ENCODE data around the gene KYNU. TPM values are rescaled to one million over a fixed set of nuclear protein-coding genes. Genes with fewer than 3 reads are reported as not detected.

Gene KYNU
- total and polyA plus RNA-seq, 10 of the 15 experiments (the other 5 are each of a cell fraction or from before 2014, with no cell fraction given): 31.3 to 101 (median 38.3) TPM

- no peaks in the 10 kb centered on the region for H3K9me3 ChIP-seq (replicated peaks; ENCODE audit: control insufficient read depth, insufficient read depth, low read length)
- no peak overlapping the region for H3K4me2 ChIP-seq (ENCODE audit: control insufficient read depth, insufficient read depth)
- WGBS (ENCODE audit: insufficient coverage, insufficient replicate concordance, low lambda C conversion rate, missing lambda C conversion rate): 100% methylated on average over 1 of the region's 1 CpG
- DNase-seq (ENCODE audit: low read depth, low spot score): no peak
- no peak for ATAC-seq
- no peak overlapping the region for H3K9ac ChIP-seq (ENCODE audit: control insufficient read depth, insufficient read depth, low read length)
- ChIA-PET POLR2A (no interaction called here), SMC1A (ENCODE audit: uncharacterized antibody, unreplicated experiment) (interaction anchor here (1.4 kb wide), 1 partner anchor 17 kb away, joined by 6 read pairs; no protein-coding TSS in a partner anchor), RAD21 (ENCODE audit: unreplicated experiment) (no interaction called here), CTCF (interaction anchor here (1.0 to 1.4 kb wide), 3 partner anchors 10 to 33 kb away, joined by 4 read pairs; no protein-coding TSS in a partner anchor)
- H3K27me3 ChIP-seq (replicated peaks in 1 of 2; ENCODE audit: control insufficient read depth in 2 of 2, insufficient read depth in 2 of 2, low read length in 1 of 2): no peaks in the 10 kb centered on the region
- no peak overlapping the region for H3K27ac ChIP-seq (ENCODE audit: control insufficient read depth, insufficient read depth)
- no peaks in the 10 kb centered on the region; a peak in 1 of 4 replicates for H3K36me3 ChIP-seq (ENCODE audit: control insufficient read depth in 2 of 2, insufficient read depth in 2 of 2, low read length in 1 of 2)
- H2AFZ ChIP-seq (ENCODE audit: control insufficient read depth, low read depth, low read length): no peak overlapping the region
- TF ChIP-seq SIN3A (IDR thresholded peaks at IDR 0.05; ENCODE audit: low read depth, low read length) (no peak), YBX1 (IDR thresholded peaks at IDR 0.05) (no peak), E4F1 (IDR thresholded peaks at IDR 0.05; ENCODE audit: borderline replicate concordance, partially characterized antibody) (no peak), MAX (IDR thresholded peaks at IDR 0.05; ENCODE audit: low read depth, low read length) (no peak), WRNIP1 (IDR thresholded peaks at IDR 0.05; ENCODE audit: borderline replicate concordance, low read depth, low read length) (no peak), FOXM1 (IDR thresholded peaks at IDR 0.05; ENCODE audit: low read depth, low read length) (no peak), IKZF2 (IDR thresholded peaks at IDR 0.05) (no peak), MXI1 (IDR thresholded peaks at IDR 0.05; ENCODE audit: low read depth, low read length) (no peak), RAD51 (IDR thresholded peaks at IDR 0.05) (no peak), IRF4 (IDR thresholded peaks at IDR 0.05; ENCODE audit: low read depth, low read length) (no peak)
- TF ChIP-seq, protein P1, sequence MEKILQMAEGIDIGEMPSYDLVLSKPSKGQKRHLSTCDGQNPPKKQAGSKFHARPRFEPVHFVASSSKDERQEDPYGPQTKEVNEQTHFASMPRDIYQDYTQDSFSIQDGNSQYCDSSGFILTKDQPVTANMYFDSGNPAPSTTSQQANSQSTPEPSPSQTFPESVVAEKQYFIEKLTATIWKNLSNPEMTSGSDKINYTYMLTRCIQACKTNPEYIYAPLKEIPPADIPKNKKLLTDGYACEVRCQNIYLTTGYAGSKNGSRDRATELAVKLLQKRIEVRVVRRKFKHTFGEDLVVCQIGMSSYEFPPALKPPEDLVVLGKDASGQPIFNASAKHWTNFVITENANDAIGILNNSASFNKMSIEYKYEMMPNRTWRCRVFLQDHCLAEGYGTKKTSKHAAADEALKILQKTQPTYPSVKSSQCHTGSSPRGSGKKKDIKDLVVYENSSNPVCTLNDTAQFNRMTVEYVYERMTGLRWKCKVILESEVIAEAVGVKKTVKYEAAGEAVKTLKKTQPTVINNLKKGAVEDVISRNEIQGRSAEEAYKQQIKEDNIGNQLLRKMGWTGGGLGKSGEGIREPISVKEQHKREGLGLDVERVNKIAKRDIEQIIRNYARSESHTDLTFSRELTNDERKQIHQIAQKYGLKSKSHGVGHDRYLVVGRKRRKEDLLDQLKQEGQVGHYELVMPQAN (conservative IDR thresholded peaks at IDR 0.05): no peak
- TF ChIP-seq, protein P2, sequence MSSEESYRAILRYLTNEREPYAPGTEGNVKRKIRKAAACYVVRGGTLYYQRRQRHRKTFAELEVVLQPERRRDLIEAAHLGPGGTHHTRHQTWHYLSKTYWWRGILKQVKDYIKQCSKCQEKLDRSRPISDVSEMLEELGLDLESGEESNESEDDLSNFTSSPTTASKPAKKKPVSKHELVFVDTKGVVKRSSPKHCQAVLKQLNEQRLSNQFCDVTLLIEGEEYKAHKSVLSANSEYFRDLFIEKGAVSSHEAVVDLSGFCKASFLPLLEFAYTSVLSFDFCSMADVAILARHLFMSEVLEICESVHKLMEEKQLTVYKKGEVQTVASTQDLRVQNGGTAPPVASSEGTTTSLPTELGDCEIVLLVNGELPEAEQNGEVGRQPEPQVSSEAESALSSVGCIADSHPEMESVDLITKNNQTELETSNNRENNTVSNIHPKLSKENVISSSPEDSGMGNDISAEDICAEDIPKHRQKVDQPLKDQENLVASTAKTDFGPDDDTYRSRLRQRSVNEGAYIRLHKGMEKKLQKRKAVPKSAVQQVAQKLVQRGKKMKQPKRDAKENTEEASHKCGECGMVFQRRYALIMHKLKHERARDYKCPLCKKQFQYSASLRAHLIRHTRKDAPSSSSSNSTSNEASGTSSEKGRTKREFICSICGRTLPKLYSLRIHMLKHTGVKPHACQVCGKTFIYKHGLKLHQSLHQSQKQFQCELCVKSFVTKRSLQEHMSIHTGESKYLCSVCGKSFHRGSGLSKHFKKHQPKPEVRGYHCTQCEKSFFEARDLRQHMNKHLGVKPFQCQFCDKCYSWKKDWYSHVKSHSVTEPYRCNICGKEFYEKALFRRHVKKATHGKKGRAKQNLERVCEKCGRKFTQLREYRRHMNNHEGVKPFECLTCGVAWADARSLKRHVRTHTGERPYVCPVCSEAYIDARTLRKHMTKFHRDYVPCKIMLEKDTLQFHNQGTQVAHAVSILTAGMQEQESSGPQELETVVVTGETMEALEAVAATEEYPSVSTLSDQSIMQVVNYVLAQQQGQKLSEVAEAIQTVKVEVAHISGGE (CRISPR knock-in tag; IDR thresholded peaks at IDR 0.05): no peak
- TF ChIP-seq, protein P3, sequence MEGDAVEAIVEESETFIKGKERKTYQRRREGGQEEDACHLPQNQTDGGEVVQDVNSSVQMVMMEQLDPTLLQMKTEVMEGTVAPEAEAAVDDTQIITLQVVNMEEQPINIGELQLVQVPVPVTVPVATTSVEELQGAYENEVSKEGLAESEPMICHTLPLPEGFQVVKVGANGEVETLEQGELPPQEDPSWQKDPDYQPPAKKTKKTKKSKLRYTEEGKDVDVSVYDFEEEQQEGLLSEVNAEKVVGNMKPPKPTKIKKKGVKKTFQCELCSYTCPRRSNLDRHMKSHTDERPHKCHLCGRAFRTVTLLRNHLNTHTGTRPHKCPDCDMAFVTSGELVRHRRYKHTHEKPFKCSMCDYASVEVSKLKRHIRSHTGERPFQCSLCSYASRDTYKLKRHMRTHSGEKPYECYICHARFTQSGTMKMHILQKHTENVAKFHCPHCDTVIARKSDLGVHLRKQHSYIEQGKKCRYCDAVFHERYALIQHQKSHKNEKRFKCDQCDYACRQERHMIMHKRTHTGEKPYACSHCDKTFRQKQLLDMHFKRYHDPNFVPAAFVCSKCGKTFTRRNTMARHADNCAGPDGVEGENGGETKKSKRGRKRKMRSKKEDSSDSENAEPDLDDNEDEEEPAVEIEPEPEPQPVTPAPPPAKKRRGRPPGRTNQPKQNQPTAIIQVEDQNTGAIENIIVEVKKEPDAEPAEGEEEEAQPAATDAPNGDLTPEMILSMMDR (IDR thresholded peaks at IDR 0.05 in 2 of 3, conservative IDR thresholded peaks at IDR 0.05 in 1 of 3; ENCODE audit: control insufficient read depth in 2 of 3, extremely low read depth in 1 of 3, insufficient read depth in 1 of 3, low read depth in 3 of 3, low read length in 3 of 3): no peak
- H3K79me2 ChIP-seq (ENCODE audit: control insufficient read depth, insufficient read depth, low read length): no peaks in the 10 kb centered on the region
- no TSS peak for BruUV-seq (replicated peaks)
- H3K4me3 ChIP-seq: no peak overlapping the region
- H3K4me1 ChIP-seq (ENCODE audit: control insufficient read depth, insufficient read depth, low read length): no peaks in the 10 kb centered on the region
- FAIRE-seq: no peak
- intact Hi-C loops (cut with micrococcal nuclease; ENCODE audit: unreplicated experiment) (no loop called here), in situ Hi-C loops (cut with MboI) (no loop called here)
- no peaks in the 10 kb centered on the region for H4K20me1 ChIP-seq (ENCODE audit: control insufficient read depth, insufficient read depth)
These were observed 124.0 kb downstream of the KYNU start for GRCh38 chr2:143001501-143001900.
